Left renal pelvis (tissue), 4 donors: ENCODE measurements around the gene HOXB9. TPM values are rescaled to one million over a fixed set of nuclear protein-coding genes. Genes with fewer than 3 reads are reported as not detected.
A peak's percentile ranks its signal among the peaks of the same experiment; 100 is the strongest.

Source experiments
- DNase-seq, 4 donors: peaks; one replicate each; pipeline ENCODE4 v3.0.0-alpha.2; 2013; ENCODE audit warnings: low read depth in 4 of 4, low spot score in 3 of 4
- polyA plus RNA-seq, 4 donors: library from polyadenylated mRNA; unstranded; fragments of 120-200 nt; gene quantifications; one replicate each; pipeline ENCODE4 v1.2.1, GENCODE V29; 2013; ENCODE audit not compliant: insufficient read length in 4 of 4

HOXB9 gene
- polyA plus RNA-seq, result 10 to 100 TPM; 13.0 to 71.8 (median 60.8) TPM

GRCh38 chr17:48626245-48627117, at the start of gene HOXB9:
Gene HOXB9, minus strand, starts transcription at chr17:48626358. Its CDS starts 89 bp downstream, at chr17:48626269.
- DNase-seq, result peak in 1 of 4 donors; percentile 53

DNA sequence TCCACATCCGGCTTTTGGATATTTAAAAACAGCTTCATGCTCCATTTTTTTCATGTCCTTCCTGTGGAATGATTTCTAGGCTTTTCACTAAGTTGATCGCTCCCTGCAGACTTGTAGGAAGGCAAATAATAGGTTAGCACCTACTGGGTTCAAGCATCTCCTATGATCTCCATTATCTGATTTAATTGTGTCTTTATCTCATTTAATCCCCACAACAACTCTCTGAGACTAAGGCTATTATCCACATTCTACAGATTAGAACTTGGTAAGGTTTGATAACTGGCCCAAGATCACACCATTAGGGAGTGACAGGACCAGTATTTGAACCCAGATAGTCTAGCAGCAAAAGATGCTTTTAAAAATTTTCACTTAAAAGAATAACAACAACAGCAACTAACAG, 46.2 kb upstream of the HOXB9 start:
- DNase-seq, result no peak

- peak in 3 of 4 donors; percentile 47 to 67 (median 53) for DNase-seq
These were observed 45.6 kb upstream of the HOXB9 start for GRCh38 chr17:48671697-48672171.

DNA sequence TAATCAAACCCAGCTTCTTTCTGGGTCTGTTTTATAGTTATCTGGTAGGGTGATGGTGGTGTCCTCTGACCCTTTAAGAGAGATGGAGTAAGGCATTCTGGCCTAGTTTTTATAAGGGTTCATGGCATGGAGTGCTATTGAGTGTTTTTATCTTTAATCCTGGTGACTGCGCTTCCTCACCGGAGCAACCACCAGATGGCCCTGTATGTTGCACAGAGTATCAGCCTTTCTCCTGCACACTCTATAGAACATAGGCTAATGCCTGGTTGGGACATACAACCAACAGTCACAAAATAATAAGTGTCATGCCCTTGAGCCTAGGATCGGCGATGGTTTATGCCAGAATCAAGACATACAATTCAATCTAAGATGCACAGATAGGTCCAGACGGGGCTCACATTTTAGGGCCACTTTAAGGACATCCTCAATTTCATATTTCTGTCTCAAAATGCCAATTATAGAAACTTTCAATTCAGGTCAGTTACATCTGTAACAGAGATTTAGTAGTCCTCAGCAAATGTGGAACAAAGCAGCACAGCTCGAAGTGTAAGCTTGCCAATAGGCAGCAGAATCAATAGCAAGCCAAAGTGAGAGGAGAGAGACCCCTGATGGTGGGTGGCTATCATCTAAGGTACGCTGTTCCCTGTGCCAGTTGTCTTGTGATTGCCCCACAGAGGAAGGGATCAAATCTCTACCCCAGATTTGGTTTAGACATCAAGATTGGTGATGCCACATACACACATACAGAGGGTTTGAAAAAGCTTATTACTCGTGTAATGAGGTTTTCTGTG, 37.2 kb upstream of the HOXB9 start:
- DNase-seq, result no peak

DNA sequence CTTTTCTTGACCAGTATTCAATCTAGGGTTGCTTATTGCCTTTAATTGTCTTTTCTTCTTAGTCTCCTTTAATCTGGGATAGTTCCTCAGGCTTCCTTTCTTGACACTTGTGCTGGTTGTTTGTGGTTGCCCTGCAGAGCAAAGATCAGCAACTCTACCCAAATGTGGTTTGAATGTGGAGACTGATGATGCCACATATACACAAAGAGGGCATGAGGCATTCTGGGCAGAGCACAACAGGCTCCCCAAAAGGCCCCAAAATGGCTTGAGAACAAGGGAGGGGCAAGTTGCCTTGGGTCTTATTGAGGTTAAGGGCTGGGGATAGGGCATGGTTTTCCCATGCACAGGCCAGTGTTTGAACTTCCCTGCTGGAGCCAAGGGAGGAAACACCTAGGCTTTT, 29.8 kb upstream of the HOXB9 start:
- DNase-seq, result no peak

GRCh38 chr17:48649741-48650140, 23.6 kb upstream of the HOXB9 start:
- no peak for DNase-seq

DNA sequence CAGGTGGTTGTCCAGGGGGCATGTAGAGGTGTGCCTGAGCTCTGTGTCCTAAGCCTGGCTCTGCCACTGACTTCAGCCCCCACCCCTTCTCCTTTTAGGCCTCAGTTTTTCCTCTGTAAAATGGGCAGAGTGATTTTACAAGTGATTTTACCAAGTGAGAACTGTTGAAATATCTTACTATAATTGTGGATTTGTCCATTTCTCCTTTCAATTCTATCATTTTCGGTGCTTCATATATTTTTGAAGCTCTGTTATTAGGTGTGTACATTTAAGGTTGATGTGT, 21.7 kb upstream of the HOXB9 start:
- no peak for DNase-seq

- no peak for DNase-seq
These were observed 21.2 kb upstream of the HOXB9 start for GRCh38 chr17:48647103-48647962.

DNA sequence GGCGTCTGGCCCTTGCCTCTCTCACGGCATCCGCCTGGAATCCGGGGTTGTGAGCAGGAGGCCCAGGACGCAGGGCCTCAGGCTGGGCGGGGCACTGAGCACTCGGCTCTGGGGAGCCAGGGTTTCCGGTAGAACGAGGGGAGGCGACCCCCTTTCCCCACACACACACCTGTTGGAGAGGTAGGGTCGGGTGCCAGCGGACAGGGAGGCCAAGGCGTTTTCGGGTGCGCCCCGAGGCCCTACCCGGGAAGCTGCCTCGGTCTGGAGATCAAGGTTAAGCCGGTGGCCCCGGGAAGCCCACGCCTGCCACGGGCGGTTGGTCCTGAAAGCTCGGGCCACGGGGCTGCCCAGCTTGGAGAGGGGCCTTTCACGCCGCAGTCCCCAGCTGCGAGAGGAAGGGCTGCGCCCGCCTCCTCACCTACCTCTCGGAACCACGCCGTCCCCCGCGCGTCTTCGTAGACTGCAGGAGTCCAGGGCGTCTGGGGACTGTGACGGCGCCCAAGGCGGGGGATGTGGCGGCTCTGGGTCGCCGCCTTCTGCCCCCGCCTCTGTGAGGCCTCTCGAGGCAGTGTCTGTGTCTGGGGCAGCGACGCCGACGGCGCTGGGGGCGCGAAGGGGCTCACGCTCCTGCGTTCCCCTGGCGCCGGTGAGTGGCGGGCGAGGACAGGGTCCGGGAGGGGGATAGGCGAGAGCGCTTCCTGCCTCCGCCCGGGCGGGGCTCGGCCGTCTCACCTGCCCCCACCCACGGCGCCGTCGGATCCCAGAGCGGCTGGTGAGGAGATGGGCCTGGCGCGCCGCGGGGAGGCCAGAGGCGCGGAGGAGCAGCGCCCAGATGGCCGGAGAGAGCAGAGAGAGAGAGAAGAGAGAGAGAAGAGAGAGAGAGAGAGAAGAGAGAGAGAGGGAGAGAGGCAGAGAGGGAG, 20.3 kb upstream of the HOXB9 start:
- no peak for DNase-seq

DNA sequence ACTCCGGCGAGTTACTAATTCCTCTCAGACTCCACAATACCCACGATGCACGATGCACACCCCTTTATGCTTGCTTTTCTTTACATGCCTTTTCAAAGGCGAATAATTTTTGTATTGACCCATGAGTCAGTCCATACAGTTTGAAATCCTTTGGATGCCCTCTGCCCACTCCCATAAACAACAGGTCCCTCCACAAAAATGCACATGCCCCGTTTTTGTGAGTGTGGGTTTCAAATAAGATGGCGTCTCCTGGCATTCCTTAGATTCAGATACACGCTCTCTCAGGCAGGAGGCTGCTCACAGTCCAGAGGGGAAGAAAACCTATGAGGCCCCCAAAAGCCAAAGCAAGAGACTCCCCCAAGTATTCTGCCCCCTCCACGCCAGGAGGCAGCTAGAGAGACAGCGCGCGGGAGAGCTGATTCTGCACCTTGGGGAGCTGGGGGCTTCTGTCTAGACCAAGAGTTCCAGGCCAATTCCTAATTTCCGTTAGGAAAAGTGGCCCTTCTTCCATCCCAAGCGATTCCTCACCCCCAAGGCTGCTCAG, 19.6 kb upstream of the HOXB9 start:
- DNase-seq, result no peak

- DNase-seq, result no peak
These were observed 18.9 kb upstream of the HOXB9 start for GRCh38 chr17:48644910-48645557.

- no peak for DNase-seq
These were observed 18.0 kb upstream of the HOXB9 start for GRCh38 chr17:48644159-48644558.

DNA sequence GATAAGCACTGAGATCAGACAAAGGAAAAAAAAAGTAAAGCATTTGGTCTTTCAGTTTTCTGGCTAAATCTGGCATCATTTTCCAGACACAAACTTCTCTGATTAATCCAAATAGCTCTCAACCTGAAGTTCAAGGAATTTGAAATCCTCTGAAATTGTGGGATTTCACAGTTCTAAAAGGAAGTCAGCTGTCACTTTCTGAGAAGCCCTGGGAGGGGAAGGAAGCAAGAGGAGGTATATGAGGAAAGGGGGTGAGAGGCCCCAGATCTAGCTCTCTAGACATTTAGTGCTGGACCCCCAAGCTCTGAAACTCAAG, 17.5 kb upstream of the HOXB9 start:
- DNase-seq, result no peak

DNA sequence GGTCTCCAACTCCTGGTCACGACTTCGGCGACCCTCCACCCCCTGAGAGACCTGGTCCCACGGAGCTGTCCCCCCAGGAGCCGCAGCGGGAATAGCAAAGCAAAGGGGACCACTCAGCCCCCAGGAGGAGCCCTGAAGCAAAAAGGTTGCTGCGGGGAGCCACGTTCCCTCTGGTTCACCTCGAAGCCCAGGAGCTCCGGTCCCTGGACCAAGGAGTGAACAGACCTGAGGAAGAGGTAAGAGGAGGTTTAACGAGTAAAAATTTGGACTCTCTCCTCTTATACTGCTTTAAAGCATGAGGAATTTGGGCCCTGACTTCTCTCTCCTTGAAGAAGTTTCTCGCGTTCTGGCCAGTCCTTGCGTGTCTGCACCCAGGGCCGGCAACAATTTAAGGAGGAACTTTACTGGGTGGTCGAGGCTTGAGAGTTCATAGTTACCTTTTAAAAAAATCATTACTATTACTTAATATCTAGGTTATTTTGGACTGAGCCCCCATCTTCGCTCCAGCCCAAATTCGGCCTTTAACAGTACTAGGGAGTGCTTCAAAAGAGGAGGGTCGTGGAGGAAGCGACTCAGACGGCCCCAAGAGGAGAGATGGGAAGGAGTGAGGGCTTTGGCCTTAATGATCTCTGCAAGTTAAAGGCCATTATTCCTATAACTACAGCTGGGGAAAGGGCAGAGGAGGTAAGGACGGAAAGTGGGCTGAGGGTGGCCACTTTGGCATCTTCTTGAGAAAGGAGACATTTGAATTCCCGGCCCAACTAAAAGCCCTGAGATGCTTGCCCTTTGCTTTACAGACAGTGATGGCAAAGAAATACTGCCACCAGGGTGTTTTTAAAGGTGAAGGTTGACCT, 16.9 kb upstream of the HOXB9 start:
- DNase-seq, result no peak

- no peak for DNase-seq
These were observed 16.1 kb upstream of the HOXB9 start for GRCh38 chr17:48642059-48642842.

GRCh38 chr17:48641541-48642058, 15.4 kb upstream of the HOXB9 start:
- no peak for DNase-seq

GRCh38 chr17:48640858-48641180, 14.7 kb upstream of the HOXB9 start:
- DNase-seq, result no peak
